ENCODE data around the gene SLC20A1.

DNA sequence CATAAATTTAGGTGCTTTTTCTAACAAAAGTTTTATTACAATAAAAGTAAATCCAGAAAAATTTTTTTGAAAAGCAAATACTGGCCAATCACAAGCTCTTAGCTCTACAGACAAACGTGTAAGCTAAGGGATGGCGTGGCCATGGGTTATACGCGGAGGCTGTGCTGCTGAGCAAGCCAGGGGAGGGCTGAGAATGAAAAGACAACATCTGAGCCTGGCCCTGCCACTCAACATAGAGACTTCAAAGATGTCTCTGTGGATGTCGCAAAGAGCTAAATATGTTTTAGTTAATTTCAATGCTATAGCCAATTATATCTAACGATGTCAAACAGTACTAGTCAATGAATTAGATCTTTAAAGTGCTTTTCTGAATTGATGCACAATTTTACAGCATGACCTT lies 41.8 kb downstream of the SLC20A1 start:
- no peak for TF ChIP-seq REST (IDR thresholded peaks at IDR 0.05; ENCODE audit: low read depth)
- no peak for TF ChIP-seq RAD21 (IDR thresholded peaks at IDR 0.05; ENCODE audit: low read depth)
- no peak for TF ChIP-seq EP300 (IDR thresholded peaks at IDR 0.05; ENCODE audit: borderline replicate concordance)
- no peak for TF ChIP-seq FOXM1 (IDR thresholded peaks at IDR 0.05; ENCODE audit: borderline replicate concordance, low read depth)
- TF ChIP-seq NFIC (IDR thresholded peaks at IDR 0.05), result no peak
- no peak for TF ChIP-seq CREB1 (IDR thresholded peaks at IDR 0.05; ENCODE audit: low read depth)
- no peak for TF ChIP-seq CEBPB (IDR thresholded peaks at IDR 0.05)
- TF ChIP-seq YY1 (IDR thresholded peaks at IDR 0.05; ENCODE audit: low read depth), result no peak
- no peak for TF ChIP-seq TCF12 (IDR thresholded peaks at IDR 0.05; ENCODE audit: low read depth)
- no peak for TF ChIP-seq TAF1 (IDR thresholded peaks at IDR 0.05; ENCODE audit: low read depth)
- TF ChIP-seq EGR1 (IDR thresholded peaks at IDR 0.05), result no peak
- no peak for TF ChIP-seq TEAD4 (IDR thresholded peaks at IDR 0.05)

Measured in Ishikawa (cell line).